NCI-H2081 treated with DMSO at 0.1 percent for 48 hours (cell line): Measurements from ENCODE around the gene DNMT1.

Experiments
- DNase-seq: peaks from one replicate; lab custom pipeline; 2025; lab: John Stamatoyannopoulos, UW

DNMT1 gene

GRCh38 chr19:10113964-10114650, 80.6 kb downstream of the DNMT1 start:
- DNase-seq, result no peak

GRCh38 chr19:10113592-10113963, 81.2 kb downstream of the DNMT1 start:
- no peak for DNase-seq

- no peak for DNase-seq
Observed at GRCh38 chr19:10112895-10113591, 81.7 kb downstream of the DNMT1 start.

GRCh38 chr19:10112037-10112761, 82.6 kb downstream of the DNMT1 start:
- DNase-seq, result no peak

- DNase-seq, result no peak
Observed at GRCh38 chr19:10111405-10111811, 83.3 kb downstream of the DNMT1 start, which contains the start of gene P2RY11. Gene P2RY11, plus strand, starts transcription at chr19:10111693. Its CDS starts 29 bp downstream, at chr19:10111722.

- no peak for DNase-seq
Observed at GRCh38 chr19:10110972-10111317, 83.8 kb downstream of the DNMT1 start.

- DNase-seq, result no peak
Observed at GRCh38 chr19:10110076-10110971, 84.4 kb downstream of the DNMT1 start.

GRCh38 chr19:10109528-10109927, 85.2 kb downstream of the DNMT1 start:
- no peak for DNase-seq

- no peak for DNase-seq
Observed at GRCh38 chr19:10107817-10108367, 86.9 kb downstream of the DNMT1 start.

- no peak for DNase-seq
Observed at GRCh38 chr19:10107254-10107653, 87.5 kb downstream of the DNMT1 start.

GRCh38 chr19:10106100-10106936, 88.4 kb downstream of the DNMT1 start, which contains the start of gene PPAN:
Gene PPAN, plus strand, starts transcription at chr19:10106362. Its CDS starts 33 bp downstream, at chr19:10106395.
- peak; percentile 93 for DNase-seq

GRCh38 chr19:10105509-10106099, 89.1 kb downstream of the DNMT1 start:
- no peak for DNase-seq

GRCh38 chr19:10104665-10105508, 89.9 kb downstream of the DNMT1 start:
- DNase-seq, result no peak

- DNase-seq, result no peak
Observed at GRCh38 chr19:10104130-10104513, 90.6 kb downstream of the DNMT1 start.

- no peak for DNase-seq
Observed at GRCh38 chr19:10102787-10103236, 91.9 kb downstream of the DNMT1 start.

GRCh38 chr19:10100163-10100785, 94.5 kb downstream of the DNMT1 start:
- DNase-seq, result no peak

- no peak for DNase-seq
Observed at GRCh38 chr19:10096615-10096963, 98.2 kb downstream of the DNMT1 start.

GRCh38 chr19:10095948-10096614, 98.7 kb downstream of the DNMT1 start:
- peak; percentile 51 for DNase-seq
